HG02943 (cell line): ENCODE data around the gene TMPRSS3.

Experiments
- ATAC-seq: cut with Tn5 transposase; IDR thresholded peaks from one replicate; pipeline ENCODE4 v1.9.1; 2021; ENCODE audit warnings: mild to moderate bottlenecking, low read depth, moderate library complexity; ENCODE audit not compliant: unreplicated experiment

TMPRSS3 gene

GRCh38 chr21:42390193-42390592 lies 5.7 kb downstream of the TMPRSS3 start:
- ATAC-seq, result no peak

- ATAC-seq, result no peak
These were observed 6.4 kb downstream of the TMPRSS3 start for GRCh38 chr21:42389449-42389835.

- no peak for ATAC-seq
These were observed 7.0 kb downstream of the TMPRSS3 start for GRCh38 chr21:42388740-42389448.

DNA sequence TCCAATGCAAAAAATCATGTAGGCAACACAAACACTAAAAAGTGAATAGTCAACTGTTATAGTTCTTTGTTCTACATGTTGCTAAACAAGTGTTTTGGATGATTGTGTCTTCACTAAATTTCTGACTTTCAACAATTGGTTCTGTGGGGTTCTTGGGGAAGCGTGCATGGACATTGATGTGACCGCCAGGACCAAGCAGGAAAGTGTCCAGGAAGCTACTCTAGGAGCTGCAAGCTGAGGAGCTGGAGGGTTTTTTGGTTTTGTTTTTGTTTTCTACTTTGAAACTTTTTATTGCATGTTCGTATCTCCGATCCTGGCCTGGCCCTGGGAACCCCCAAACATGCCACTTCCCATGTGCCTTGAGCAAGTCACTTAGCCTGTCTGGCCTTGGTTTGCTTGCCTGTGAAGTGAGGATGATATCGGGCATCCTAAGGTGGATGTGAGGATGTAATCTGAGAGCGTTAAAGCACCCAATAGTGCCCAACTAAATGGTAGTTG lies 8.0 kb downstream of the TMPRSS3 start:
- no peak for ATAC-seq

GRCh38 chr21:42387164-42387563 lies 8.7 kb downstream of the TMPRSS3 start:
- no peak for ATAC-seq

GRCh38 chr21:42386034-42386591 lies 9.7 kb downstream of the TMPRSS3 start:
- ATAC-seq, result no peak

DNA sequence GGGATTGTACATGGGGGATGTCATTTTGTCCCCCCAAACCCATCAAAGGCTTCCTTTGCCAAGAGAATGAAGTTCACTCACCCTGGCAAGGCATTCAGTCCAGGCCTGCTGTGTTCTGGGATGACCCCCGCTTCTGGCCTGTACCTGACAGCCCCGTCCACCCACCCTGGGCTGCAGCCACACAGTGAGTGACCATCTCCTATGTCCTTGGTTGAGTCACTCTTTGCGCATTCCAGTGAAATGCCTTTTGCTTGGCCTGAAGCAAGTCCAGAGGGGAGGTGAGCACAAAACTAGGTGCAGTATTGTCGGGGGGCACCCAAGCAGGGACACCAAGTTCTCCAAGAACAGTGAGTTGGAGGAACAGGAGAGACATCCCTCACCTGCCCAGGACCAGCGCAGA lies 10.2 kb downstream of the TMPRSS3 start:
- ATAC-seq, result no peak

GRCh38 chr21:42384989-42385388 lies 10.9 kb downstream of the TMPRSS3 start:
- ATAC-seq, result no peak

GRCh38 chr21:42384156-42384945 lies 11.5 kb downstream of the TMPRSS3 start:
- ATAC-seq, result no peak

- ATAC-seq, result no peak
These were observed 12.5 kb downstream of the TMPRSS3 start for GRCh38 chr21:42383331-42383730.

- ATAC-seq, result no peak
These were observed 12.9 kb downstream of the TMPRSS3 start for GRCh38 chr21:42382915-42383314.

DNA sequence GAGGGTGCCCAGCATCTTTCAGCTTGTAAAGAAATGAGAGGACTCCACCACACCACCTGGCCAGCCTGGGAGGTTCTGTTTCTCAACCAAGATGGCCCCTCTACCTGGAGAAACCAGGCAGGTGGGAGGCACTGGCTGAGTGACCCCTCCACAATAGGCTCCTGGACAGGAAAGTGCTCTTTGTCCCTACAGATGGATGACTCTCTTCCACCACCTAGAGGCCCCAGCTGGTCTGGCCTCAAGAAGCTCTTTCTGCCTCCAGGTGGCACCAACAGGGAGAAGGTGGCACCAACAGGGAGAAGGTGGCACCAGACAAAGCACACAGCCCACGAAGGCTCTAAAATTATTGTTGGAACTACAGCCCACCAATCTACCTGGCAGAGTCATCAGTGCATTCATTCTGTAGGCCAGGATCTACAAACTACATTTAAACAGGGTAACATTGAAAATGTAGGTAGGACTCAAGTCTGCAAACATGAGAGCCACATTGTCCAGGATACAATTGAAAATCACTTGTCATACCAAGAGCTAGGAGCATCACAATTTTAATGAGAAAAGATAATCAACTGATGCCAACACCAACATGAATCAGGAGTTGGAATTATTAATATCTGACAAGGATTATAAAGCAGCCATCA lies 14.4 kb downstream of the TMPRSS3 start:
- no peak for ATAC-seq

DNA sequence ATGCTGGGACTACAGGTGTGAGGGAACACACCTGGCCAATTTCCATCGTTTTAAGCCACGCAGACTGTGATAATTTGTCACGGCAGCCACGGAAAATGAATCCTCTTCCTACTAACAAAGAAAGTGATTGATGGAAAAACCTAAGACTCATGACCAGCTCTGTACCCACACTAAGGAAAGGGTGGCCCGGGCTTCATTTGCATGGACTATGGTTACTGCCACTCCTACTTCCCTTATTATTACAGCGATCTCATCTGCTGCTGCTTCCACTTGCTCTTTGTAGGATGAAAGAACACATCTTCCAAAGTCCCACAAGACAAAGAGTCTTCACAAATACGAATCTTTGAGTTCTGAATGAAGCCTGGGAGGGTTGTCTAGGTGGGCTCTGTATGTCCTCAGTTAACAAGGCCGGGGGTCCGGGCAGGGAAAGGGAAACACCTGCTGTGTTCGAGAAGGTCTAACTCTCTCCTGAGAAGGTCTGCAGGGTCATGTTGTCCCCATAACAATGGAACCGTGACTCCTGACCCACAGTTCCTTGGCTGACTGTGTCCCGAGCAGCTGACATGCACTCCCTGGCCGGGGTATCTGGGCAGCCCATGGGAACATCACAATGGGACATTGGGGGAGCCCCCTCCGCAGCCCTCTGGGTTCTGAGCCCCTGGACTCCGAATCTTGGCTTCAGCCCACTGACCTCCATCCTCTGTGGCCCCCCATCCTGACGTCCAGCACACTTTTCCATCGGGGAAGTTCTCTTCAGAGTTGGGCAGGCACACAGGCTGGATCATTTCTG lies 16.2 kb downstream of the TMPRSS3 start:
- no peak for ATAC-seq

GRCh38 chr21:42378418-42378817 lies 17.4 kb downstream of the TMPRSS3 start:
- ATAC-seq, result no peak

GRCh38 chr21:42377951-42378340 lies 17.9 kb downstream of the TMPRSS3 start:
- no peak for ATAC-seq

DNA sequence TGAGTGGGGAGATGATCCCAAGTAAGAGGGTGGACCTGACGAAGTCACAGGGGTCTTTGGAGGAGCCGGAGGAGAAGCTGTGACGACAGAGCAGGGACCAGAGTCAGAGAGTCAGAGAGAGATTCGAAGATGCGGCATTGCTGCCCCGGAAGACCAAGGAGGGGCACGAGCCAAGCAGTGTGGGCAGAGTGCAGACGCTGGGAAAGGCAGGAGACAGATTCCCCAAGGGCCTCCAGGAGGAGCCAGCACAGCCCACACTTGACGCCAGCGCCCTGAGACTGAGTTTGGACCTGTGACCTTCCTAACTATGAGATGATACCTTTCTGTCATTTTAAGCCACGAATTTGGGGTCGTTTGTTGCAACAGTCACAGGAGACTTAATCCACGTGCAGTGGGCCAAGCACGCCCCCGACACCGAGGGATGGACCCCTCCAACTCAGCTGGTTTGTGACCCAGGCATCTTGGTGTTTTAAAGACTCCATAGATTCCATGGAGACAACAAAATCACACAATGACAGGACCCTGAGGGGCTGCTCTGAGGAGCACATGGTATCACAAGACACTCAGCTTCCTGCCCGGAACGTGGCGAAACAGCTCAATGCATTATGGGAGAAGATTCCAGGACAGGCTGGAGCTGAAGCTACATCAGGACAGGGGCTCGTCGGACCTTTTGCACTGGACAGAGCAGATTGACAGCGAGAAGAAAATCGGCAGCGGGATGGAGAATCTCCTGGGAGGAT lies 18.5 kb downstream of the TMPRSS3 start:
- ATAC-seq, result no peak

DNA sequence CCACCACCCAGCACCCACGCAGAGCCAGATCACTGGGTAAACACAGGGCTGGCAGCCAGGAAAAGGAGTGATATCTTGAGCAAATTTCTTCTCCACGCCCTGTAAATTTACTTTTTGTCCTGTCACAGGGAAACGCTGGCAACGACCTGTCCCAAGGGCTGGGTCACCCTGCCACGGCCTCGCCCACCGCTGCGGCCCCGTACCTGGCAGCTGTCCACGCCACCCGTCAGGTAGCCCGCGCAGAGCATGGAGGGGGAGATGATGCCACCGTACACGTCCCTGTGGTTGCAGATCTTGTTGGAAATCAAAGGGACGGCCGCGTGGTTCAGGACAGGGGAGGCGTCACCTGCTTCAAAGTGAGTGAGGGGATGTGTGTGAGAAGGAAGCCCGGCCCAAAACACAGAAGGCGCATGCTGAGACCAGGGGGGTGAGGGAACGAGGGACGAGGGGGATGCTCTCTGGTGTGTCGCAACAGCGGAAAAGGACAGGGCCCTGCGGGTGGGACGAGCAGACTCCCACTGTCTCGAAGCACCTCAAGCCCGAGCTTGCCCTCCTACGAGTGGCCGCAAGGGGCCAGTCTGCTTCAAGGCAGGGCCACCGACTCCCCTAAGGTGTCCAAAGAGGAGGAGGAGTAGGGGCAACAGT lies 19.4 kb downstream of the TMPRSS3 start:
- ATAC-seq, result no peak

DNA sequence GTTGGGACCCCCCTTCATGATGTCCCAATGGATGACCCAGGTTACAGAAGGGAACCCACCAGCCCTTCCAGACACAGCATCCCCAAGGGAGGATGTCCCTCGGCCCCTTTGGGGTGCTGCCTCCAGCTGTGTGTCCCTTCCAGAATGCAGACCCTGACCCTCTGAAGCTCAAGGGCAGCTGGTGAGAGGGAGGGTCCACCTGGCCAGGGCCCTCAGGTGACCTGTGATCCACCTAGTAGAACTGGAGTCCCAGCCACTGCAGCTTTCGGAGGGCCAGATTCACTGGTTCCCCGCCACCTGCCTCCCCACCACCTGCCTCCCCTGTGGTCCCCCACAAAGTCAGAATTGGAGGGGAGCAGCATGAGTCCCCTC lies 19.9 kb downstream of the TMPRSS3 start:
- no peak for ATAC-seq

GRCh38 chr21:42375506-42375905 lies 20.3 kb downstream of the TMPRSS3 start:
- ATAC-seq, result no peak
